ENCODE results near the gene ATAD3B.
"Not testable (repeated sequence)": the region's sequence is repeated elsewhere in the genome, so short reads cannot be mapped to it uniquely, and the experiment has no call there.

ATAD3B gene, protein sequence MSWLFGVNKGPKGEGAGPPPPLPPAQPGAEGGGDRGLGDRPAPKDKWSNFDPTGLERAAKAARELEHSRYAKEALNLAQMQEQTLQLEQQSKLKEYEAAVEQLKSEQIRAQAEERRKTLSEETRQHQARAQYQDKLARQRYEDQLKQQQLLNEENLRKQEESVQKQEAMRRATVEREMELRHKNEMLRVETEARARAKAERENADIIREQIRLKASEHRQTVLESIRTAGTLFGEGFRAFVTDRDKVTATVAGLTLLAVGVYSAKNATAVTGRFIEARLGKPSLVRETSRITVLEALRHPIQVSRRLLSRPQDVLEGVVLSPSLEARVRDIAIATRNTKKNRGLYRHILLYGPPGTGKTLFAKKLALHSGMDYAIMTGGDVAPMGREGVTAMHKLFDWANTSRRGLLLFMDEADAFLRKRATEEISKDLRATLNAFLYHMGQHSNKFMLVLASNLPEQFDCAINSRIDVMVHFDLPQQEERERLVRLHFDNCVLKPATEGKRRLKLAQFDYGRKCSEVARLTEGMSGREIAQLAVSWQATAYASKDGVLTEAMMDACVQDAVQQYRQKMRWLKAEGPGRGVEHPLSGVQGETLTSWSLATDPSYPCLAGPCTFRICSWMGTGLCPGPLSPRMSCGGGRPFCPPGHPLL

GRCh38 chr1:1471389-1472052 lies at the start of gene ATAD3B:
Gene ATAD3B (plus strand): TSS chr1:1471765. CDS start chr1:1471885, 120 bp downstream.
- peak; percentile 90 for DNase-seq

- peak; percentile 28 for DNase-seq
These were observed 49.6 kb upstream of the ATAD3B start for GRCh38 chr1:1421907-1422464.

GRCh38 chr1:1422465-1423244 lies 48.9 kb upstream of the ATAD3B start:
- peak; percentile 26 for DNase-seq

DNA sequence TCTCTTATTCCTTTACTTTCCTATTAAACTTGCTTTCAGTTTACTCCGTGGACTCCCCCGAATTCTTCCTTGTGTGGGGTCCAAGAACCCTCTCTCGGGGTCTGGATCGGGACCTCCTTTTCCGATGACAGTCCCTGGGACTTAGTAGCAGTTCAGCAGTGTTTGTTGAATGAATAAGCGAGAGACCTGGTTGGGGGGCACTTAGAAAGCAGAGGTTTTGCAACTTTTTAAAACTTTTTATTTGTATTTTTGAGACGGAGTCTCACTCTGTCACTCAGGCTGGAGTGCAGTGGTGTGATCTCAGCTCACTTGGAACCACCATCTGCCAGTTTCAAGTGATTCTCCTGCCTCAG lies 48.3 kb upstream of the ATAD3B start:
- DNase-seq: no peak

GRCh38 chr1:1424707-1425106 lies 46.9 kb upstream of the ATAD3B start:
- DNase-seq: no peak

DNA sequence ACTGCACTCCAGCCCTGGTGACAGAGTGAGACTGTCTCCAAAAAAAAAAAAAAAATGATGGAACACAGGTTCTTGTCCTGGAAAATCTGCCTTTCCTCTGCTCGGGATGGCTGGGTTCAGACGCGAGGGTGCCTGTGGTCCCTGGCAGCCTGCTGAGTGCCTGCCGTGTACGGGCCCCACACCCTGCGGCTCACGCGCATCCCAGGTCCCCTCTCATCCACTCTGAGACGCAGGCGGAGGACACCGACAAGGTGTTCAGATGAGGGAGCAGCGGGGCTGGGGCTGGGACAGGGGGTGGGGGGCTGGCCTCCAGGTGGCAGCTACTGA lies 46.2 kb upstream of the ATAD3B start:
- no peak for DNase-seq

DNA sequence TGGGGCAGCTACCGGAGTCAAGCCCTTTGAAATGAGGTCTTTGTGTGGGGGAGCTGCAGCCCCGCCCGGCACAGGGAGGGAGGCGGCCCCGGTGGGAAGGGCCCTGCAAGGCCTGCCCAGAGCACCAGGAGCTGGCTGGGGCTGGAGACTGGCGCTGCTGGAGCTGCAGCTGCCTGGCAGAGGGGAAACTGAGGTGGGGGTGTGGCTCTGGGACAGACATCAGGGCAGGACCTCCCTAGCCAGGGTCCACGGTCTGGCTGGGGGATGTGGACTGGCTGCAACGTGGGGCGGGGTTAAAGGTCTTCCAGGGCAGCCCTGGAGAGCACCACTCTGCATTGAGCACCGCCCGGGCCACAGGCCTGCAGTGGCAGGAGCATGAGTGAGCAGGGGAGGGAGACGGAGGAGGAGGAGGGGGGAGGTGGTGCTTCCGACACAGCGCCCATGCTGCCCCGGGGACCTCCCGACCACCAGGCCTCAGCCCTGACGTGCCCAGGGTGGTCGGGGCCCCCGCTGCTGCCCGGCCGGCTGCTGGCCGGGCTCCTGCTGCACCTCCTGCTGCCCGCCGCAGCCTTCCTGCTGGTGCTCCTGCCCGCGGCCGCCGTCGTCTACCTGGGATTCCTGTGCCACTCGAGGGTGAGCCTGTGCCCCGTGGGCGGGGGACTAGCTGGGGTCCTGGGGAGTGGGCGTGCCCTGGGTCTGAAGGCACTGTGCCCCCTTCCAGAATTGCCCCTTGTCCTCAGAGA lies 45.6 kb upstream of the ATAD3B start:
- DNase-seq: no peak

GRCh38 chr1:1426496-1427105 lies 45.0 kb upstream of the ATAD3B start:
- DNase-seq: no peak

DNA sequence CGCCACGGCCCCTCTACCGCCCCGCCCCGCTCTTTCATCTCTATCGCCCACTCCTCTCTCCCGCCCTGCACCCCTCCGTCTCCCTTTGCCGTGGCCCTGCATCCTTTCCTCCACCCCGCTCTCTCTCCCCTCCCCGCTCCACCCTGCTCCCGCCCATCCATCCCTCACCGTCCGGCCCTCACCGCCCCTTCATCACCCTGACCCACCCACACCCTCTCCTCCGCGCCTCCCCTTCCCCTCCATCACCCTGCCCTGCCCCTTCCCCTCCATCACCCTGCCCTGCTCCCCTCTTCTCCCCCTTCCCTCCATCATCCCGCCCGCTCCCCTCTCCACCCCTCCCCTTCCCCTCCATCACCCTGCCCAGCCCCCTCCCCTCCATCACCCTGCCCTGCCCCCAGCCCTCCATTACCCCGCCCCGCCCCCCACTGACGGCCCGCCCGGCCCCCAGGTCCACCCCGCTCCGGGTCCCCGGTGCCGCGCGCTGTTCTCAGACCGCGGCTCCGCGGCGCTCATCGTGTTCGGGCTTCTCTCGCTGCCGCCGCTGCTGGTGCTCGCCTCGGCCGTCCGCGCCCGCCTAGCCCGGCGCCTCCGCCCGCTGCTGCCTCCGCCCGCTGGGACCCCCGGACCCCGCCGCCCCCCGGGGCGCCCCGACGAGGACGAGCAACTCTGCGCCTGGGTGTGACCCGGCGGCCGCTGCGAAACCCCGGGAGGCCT lies 44.3 kb upstream of the ATAD3B start:
- peak; percentile 55 for DNase-seq

- DNase-seq: no peak
These were observed 43.8 kb upstream of the ATAD3B start for GRCh38 chr1:1427820-1428148.

GRCh38 chr1:1428174-1428573 lies 43.4 kb upstream of the ATAD3B start:
- no peak for DNase-seq

GRCh38 chr1:1428967-1429366 lies 42.6 kb upstream of the ATAD3B start:
- not testable (repeated sequence) for DNase-seq

DNA sequence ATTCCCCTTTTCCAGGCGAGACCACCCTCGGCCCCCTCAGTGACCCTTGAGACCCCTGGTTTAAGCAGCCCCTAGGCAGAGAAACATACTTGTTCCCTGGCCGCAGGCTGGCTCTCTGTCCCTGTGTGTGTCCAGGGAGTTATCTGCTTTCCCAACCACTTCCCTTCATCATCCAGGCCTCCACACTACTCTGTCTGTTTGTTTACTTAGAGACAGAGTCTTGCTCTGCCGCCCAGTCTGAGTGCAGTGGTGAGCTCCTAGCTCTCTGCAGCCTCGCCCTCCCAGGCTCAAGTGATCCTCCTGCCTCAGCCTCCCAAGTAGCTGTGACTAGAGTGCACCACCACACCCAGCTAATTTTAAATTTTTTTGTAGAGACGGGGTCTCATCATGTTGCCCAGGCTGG lies 41.9 kb upstream of the ATAD3B start:
- DNase-seq: no peak

DNA sequence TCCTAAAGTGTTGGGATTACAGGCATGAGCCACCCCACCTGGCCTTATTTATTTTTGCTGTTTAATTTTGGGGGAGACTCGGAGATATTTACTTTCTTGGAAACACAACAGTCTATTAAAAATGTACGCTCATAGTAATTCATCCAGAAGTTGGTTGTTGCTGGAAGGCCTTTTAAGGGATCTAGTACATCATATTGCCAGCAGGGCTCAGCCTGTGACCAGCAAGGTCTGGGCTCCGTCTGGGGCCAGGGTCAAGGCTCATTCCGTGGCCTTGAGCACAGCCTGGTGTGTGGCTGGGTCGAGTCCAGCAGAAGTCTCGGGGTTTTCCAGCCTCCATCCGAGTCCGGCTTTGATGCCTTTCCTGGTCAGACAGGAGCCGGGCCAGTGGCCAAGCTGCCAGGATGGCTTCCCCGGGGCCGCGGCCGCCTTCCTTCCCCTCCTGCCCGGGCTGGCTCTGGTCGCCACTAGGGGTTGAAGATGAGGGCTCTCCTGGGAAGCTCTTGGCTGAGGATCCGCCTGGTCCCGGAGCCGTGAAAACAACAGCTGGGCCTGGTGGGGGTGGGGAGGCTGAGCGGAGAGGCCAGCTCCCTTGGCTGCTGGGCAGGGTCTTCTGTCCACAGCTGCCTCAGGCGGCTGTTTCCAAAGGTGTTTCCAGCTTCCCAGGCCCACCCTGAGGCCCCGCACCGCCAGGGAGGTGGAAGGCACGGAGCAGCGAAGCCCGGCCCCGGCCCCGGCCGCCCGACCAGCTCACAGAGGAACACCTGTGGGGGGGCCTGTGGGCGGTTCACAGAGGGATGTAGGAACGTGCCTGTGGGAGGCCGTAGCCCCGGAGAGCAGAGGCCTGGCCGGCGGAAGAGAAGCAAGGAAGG lies 41.2 kb upstream of the ATAD3B start:
- DNase-seq: peak; percentile 56

DNA sequence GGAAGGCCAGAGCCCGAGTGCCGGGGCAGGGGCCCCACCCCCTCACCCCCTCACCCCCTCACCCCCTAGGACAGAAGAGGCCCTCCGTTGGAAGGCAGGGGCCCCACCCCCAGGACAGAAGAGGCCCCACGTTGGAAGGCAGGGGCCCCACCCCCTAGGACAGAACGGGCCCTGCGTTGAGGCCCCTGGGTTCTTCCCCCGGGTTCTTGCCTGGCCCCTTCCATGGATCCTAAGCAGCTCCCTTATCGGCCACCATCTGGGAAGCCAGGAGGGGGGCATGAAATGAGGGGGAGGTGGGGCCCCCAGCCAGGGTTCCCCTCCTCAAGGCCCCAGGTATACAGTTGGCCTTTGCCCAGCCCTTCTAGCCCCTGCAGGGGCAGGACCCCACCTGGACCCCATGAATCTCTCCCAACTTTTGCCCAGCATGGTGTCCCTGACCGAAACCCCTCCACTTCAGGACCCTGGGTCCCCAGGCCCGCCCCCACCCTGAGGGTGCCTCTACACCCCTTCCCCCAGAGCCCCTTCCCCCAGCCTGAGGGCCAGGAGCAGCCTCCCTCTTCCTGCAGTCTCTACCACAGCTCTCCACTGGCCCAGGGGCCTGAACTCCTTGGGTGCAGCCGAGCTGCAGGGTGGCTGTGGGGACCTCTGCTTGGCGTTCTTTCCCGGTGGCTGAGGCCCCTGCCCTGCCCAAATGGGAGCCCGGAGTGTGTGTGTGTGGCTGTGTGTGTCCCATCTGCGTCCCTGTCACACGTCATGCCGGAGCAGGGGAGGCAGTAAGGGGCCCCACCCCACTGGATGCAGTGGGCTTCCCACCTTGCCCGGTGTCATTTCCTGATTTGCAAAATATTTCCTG lies 40.3 kb upstream of the ATAD3B start:
- DNase-seq: peak; percentile 30

- peak; percentile 52 for DNase-seq
These were observed 39.7 kb upstream of the ATAD3B start for GRCh38 chr1:1431845-1432273.

- no peak for DNase-seq
These were observed 39.2 kb upstream of the ATAD3B start for GRCh38 chr1:1432274-1432950.

DNA sequence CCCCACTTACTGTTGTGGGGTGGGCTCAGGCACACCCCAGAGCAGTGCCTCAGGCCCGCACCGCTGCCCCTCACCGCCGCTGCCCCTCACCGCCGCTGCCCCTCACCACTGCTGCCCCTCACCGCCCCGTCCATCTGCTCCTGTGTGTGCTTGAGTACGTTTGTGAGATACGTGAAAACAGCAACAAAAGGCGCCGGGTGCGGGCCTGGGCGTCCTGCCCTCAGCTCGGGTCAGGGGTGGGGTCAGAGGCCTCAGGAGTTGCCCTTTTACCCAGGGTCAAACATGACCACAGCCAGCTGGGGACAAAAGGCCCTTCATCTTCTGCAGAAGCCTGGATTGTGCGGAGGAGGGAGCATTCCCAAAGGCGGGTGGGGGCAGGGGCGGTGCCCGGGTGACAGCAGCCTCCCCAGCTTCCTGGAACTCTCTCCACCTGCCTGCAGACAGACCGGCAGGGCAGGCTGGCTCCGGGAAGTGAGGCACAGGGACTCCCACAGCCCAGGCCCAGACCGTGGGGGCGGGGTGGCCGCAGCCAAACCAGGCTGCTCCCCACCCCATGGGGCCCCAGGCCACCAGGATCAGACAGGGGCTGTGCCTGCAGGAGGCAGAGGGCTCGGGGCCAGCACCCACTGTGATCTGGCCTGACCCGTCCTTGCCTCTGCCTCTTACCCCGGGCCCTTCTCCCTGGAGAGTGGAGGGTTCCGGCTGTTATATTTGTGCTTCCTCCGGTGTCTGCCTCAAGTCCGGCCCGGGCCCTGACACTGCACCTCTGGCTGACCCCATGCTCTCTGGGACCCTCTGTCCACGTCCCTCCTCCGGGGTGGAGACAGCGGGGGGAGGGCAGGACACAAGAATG lies 38.4 kb upstream of the ATAD3B start:
- DNase-seq: peak; percentile 81
